Measurements from ENCODE around the gene LKAAEAR1.
"Not testable (repeated sequence)": the region's sequence is repeated elsewhere in the genome, so short reads cannot be mapped to it uniquely, and the experiment has no call there.

LKAAEAR1 gene

GRCh38 chr20:64083804-64084684 lies at the start of gene LKAAEAR1:
Gene LKAAEAR1 (minus strand): TSS chr20:64084398. CDS start chr20:64084219, 179 bp downstream.
- no peak for DNase-seq

GRCh38 chr20:64131406-64131805 lies 47.2 kb upstream of the LKAAEAR1 start:
- DNase-seq, result peak; percentile 54

- peak; percentile 45 for DNase-seq
Measured at GRCh38 chr20:64130876-64131275, 46.7 kb upstream of the LKAAEAR1 start.

GRCh38 chr20:64130271-64130670 lies 46.1 kb upstream of the LKAAEAR1 start:
- no peak for DNase-seq

GRCh38 chr20:64129146-64129782 lies 45.1 kb upstream of the LKAAEAR1 start:
- peak; percentile 57 for DNase-seq

GRCh38 chr20:64123517-64123916 lies 39.3 kb upstream of the LKAAEAR1 start:
- DNase-seq, result not testable (repeated sequence)

GRCh38 chr20:64122927-64123326 lies 38.7 kb upstream of the LKAAEAR1 start:
- not testable (repeated sequence) for DNase-seq

GRCh38 chr20:64121586-64121985 lies 37.4 kb upstream of the LKAAEAR1 start:
- DNase-seq, result peak; percentile 24

- peak; percentile 60 for DNase-seq
Measured at GRCh38 chr20:64119681-64120341, 35.6 kb upstream of the LKAAEAR1 start.

- peak; percentile 59 for DNase-seq
Measured at GRCh38 chr20:64119301-64119680, 35.1 kb upstream of the LKAAEAR1 start.

- DNase-seq, result not testable (repeated sequence)
Measured at GRCh38 chr20:64117432-64117777, 33.2 kb upstream of the LKAAEAR1 start.

GRCh38 chr20:64116541-64117431 lies 32.6 kb upstream of the LKAAEAR1 start:
- peak; percentile 49 for DNase-seq

- peak; percentile 59 for DNase-seq
Measured at GRCh38 chr20:64116016-64116415, 31.8 kb upstream of the LKAAEAR1 start.

GRCh38 chr20:64115171-64115911 lies 31.1 kb upstream of the LKAAEAR1 start:
- DNase-seq, result peak; percentile 51

- peak; percentile 53 for DNase-seq
Measured at GRCh38 chr20:64114356-64114971, 30.3 kb upstream of the LKAAEAR1 start.

GRCh38 chr20:64113796-64114355 lies 29.7 kb upstream of the LKAAEAR1 start:
- peak; percentile 50 for DNase-seq

- peak; percentile 46 for DNase-seq
Measured at GRCh38 chr20:64113444-64113775, 29.2 kb upstream of the LKAAEAR1 start.

GRCh38 chr20:64112691-64113443 lies 28.7 kb upstream of the LKAAEAR1 start:
- DNase-seq, result peak; percentile 50

GRCh38 chr20:64111841-64112641 lies 27.8 kb upstream of the LKAAEAR1 start:
- peak; percentile 31 for DNase-seq
